ENCODE data around the gene RANBP10.
A peak's percentile ranks its signal among the peaks of the same experiment; 100 is the strongest.

RANBP10 gene

DNA sequence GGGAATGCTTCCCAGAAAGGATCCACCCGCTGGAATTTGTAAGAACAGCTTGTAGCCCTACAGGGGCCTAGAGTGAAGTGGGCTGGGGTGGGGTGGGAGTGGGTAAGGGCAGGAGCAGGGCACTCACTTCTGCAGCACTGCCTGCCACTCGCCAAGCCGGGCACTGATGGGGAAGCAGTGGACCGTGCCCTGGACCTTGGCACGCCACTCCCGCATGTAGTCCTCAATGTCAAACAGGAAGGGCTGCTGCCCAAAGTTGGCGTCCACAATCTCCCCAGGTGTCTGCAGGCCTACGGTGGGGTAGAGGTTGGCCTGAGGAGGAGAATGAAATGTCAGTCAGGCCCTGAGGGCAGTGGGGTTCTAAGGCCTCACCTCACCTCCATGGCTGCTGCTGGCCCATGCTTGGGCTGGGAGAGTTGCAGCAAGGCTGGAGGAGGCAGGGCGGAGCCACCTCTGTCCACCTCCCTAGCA lies 71.6 kb downstream of the RANBP10 start:
- no peak for DNase-seq

DNA sequence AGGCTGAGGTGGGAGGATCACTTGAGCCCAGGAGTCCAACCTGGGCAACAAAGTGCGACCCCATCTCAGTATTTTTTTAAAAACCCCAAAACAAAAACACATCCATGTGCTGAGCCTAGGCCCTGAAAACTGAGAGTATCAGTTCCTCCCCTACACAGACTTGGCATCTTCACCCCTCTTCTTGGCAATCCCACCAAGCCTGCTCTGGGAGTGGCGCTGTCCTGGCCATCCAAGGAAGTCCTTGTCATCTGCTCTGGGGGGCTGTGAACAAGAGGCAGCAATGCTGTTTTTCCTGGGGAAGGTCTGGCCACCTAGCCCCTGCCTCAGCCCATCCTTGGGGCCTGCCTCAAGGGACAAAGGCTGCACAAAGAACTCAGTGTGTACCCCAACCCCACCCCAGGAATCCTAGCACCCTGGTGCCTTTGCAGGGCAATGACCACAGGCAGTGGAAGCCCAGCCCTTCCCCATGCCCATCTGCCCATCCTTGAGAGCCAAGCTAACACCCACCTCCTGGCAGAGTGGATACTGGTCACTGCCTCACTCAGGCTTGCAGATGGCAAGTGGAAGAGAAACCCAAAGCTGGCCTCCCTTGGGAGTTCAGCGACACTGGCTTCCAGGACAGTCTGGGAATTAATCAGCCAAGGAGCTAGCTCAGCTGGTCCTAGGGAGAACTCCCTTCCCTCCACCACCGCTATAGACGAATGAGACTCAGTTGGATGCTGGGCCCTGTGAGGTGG lies 72.5 kb downstream of the RANBP10 start:
- no peak for DNase-seq

DNA sequence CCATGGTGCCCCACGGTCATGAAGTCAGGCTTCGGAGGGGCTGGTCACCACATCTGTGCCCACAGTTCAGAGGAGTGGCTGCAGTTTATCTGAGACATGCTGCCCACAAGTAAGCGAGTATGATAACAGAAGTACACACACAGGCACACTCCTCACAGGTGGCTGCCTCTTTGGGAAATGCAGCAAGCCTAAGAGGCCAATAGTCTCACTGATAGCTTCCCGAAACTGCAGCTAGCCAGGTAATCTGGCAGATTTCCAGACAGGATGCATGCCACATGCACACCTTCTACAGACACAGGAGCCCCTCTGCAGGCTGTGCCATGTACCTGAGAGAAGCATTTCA lies 74.6 kb downstream of the RANBP10 start:
- peak; percentile 9 for DNase-seq

DNA sequence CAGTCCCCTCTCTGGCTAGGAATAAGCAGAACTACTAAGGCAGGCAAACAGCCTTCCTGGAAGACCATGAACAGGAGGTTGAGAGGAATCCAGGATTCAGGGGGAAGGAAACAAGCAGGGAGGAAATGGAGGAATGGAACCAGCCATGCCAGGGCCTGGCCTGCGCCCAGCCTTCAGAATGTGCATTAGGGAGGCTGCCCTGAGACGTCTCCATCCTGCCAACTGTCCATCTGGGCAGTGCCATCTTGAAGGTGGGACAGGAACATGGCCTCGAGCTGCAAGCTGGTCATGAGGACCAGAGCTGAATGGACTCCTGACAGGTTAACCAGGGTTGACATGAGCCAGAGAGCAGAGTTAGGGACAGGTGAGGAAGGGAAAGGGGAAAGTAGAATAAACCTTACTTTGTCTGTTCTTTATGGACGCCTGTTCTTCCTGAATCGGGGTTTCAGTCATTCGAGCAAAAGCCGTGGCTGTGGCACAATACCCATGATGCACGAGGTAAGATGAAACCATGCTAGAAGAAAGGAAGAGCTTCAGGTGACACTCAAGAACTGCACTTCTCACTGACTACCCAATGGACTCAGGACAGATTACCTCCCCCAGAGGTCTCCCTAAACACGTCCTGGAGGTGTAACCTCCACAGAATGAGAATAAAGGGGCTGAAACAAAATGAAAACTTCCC lies 75.1 kb downstream of the RANBP10 start:
- DNase-seq = no peak

DNA sequence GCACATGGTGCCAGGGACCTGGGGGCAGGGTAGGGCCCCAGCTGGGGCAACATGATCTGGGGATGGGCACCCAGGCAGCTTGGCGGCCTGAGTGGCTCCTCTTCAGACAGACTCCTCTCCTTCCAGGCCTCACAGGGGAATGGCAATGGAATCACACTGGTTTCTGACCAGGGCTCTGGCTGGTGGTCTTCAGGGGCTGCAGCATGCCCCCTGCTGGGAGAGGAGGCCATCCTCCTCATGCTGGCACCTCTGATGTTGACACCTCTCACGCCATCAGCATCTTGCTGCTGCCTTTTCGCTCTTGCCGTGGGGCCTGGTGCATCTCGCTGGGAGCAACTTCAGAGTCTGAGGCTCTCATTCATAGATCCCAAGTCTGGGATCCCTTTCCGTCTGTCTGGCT lies 76.0 kb downstream of the RANBP10 start:
- DNase-seq = no peak

DNA sequence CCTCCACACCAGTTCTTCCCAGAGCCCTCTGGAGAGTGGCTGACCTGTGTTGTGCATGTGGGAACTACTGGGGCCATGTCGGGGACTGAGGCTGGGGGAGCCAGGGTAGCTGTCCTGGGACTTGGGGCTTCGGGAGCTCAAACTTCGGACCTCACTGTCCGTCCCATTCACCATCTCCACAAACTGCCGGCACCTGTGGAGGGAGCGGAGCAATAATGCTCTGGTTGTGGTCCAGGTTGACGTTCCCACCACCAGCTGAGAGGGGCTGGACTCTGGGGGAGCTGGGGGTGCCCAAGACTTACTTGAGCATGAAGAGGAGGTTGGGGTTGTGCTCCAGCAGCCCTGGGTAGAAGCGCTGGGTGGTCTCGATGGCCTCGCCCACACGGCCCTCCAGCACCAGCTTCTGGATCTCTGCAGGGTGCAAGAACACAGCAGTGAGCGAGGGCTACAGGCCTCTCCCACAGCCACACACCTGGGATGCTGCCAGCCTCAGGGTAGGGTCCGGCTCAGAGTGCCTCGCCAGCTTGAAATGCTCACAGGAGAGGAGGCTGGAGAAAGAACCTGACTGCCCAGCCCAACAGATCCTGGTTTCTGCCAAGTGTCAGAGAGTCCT lies 76.6 kb downstream of the RANBP10 start:
- DNase-seq = no peak

DNA sequence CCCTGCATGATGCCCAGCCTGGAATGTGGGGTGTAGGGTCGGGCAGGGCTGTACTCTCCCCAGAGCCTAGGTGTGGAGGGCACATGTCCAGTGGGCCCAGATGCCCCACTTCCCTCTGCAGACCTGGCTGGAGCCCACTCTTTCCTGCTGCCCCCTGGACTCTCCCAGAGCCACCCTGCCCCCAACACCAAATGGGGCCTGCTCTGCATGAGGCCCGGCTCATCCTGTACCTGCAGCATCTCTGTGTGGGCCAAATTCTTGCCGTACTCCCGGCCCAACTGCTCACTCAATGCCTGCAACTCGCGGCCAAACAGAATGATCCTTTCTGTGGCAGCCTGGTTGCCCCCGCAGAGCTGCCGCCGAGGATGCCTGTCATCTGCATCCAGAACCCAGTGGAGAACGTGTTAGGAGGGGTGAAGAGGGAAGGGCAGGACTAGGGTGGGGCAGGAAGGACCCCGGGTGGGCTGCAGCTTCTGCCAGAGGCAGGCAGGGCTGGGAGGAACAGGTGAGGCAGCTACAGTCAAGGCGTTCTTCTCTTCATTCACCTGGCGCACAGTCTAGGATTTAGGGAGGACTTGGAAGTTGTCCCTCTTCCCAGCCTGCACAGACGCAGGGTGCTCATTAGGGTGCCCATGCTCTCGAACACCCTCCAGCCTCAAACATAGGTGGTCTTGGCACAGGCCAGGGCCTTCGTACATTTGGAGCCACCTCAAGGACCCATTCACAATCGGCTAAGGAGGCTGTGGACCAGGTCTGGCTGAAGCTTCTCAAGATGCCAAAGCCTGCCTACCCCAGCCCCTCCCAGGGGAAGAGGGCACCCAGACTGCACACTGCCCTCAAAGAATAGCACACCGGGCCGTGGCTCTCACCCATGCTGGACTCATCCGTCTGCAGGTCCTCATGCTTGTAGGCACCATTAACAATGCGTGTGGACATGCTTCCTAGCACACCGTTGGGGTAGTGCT lies 78.6 kb downstream of the RANBP10 start:
- no peak for DNase-seq

DNA sequence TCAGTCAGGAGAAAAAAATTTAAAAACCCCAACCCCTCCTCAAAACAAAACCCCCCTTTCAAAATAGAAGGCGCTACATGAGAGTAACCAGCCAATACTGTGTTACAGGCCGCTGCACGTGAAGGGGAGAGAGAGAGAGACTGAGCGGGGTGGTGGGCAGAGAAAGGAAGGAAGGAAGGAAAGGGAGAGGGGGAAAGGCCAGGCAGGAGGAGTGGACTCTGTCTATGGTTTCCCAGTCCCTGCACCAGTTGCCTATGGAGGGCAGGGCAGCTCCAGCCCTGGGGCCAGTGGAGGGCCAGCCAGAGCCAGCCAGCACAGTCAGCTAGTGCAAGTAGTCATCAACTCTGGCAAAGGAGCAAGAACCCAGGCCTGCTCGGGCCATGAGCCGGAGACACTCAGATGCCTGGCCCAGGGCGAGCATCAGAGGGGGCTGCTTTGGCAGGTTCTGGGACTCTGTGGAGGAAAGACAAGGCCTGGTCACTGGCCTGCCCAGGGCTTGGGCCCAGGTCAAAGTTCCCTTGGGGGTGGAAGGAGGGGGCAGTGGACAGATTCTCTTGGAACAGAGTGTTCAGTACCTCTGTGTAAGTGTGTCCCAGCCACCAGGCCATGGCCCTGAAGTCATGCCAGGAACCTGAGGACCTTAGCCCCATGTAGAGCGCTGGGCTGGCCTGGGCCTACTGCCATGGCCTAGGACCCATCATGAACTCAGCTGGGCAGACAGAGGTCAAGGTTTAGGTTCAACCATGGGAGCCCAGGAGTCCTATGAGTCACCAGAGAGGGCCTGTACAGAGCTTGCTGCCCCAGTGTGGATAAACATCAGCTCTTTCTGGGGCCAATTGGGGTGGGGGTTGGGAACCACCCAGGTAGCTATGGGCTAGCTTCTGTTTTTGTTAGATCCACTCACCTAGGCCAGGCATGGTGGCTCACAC lies 80.0 kb downstream of the RANBP10 start:
- no peak for DNase-seq

DNA sequence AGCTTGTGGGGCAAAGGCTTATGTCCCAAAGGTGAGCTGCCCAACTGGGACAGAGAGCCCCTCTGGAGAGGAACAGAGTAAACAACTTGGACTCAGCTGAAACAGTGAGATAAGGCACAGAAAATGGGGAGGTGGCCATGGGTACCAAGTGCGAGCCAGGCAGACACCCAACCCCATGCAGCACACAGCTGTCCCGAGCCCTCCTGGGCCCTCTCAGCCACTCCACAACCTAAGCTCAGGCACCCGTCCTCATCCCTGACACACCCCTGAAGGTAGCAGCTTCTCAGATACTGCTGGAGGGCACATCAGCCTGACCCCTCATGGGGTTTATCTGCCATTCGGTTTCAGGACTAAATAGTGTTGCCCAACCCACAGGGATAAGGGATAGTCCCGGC lies 82.5 kb downstream of the RANBP10 start:
- DNase-seq = no peak

DNA sequence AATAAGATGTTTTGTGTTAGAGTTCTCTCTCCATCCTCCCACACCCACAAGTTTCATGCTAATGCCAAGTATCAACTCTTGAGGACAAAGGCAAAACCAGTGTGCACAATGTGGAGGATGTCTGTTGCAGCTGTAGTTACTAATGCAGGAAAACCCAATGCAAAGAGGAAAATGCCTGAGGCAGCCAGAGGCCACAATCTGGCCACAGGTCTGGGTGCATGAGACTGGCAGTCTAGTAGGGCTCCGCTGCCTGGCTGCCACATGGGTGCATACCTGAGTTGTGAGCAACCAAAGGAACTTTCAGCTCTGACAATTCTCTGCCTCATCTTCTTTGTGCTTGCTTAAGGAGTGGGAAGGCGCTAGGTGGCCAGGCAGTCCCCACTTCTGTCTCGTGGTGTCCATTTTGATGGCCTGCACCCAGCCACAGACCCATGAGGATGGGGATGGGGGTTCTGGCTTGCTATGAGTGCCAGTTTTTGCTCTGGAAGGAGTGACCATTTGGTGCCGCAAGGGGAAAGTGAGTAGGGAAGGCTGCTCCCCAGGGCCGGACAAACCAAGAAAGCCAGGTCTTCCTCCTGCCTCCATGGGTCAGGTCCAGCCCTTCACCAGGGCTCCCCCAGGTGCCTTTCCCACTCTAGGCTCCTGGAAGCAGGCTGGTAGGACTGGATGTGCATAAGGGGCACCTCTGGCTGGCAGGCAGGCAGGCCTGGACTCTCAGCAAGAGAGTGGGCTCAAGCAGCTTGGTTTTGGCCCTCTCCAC lies 83.0 kb downstream of the RANBP10 start:
- no peak for DNase-seq

DNA sequence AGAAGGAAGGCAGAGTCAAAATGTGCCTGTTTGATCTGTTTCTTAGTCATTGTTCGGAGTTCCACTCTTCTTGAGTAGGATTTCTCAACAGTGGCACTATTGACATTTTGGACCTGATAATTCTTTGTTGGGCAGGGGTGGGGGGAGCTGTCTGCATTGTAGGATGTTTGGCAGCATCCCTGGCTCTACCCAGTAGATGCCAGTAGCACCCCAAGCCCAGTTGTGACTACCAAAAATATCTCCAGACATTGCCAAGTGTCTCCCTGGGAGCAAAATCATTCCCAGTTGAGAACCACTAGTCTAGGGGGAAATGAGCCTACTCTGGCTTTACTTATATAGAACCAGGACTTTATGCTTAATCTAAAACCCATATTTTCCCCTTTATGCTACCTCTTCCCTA lies 86.1 kb downstream of the RANBP10 start:
- DNase-seq = no peak

DNA sequence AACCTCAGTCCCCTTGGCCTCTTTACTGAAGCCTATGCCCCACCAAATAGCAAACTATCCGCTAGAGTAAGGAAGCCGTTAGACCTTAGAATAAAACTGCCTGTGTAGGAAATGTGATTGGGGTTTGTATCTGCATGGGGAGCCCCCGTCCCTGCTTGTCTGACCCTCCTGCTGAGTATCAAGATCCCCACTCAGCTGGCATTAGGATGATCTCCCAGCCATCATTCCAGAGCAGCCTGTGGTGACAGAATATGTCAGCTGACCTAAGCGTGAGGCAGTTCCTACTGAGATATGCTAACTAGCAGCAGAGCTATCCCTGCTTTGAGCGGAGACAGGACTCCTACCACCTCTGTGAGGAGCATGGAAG lies 86.6 kb downstream of the RANBP10 start:
- peak; percentile 10 for DNase-seq

DNA sequence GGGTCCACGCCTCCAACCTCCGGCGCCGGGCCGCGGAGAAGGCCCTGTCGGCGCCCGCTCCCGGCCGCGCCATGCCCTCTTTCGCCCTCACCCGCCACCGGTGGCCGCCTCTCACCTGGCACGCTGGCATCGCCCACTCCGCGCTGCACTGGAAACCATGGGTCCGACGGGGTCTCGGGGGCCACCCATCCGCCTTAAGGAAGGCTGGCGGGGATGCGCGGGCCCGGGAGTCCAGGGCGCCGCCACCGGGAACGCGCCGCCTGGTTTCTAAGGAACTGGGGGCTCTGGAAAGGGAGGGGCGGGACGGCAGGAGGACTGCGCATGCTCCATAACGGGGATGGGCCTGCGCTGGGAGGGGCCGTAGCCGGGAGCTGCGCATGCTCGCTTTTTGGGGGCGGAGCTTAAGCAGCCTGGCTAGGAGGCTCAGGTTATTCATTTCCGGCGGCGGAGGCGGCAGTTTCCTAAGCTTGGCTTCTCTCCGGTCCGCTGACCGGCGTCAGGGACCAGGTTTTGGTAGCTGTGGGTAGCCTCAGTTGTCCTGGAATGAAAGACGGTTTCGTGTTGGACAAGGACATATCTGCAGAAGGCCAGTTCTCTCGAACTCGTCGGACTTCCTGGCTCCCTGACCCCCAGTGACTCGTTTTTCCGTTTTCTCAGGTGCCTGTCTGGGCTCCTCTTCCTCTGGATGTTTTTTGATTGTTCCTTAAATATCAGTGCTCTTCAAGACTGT lies 87.1 kb downstream of the RANBP10 start, which contains the start of gene GFOD2:
Gene GFOD2 (minus strand): TSS at position 269 of the 730 bp plus-strand sequence. CDS start 33,601 bp downstream, outside the sequence.
- DNase-seq = peak; percentile 81

DNA sequence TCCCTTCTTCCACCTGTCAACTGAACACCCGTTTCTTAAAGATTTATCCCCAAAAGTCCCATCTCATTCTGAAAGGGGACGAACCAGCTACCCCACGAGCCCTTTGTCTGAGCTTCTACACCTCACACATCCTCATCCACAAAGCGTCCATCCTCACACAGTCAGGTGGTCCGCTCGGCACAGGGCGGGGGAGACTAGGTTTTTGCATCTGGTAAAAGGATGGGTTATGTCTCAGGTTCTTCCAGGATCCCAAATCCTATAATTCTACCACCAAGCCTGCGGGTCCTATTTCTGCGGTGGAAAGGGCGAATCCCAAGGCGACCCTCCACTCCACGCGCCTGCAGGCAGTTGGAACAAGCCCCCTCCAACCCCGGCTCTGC lies 87.7 kb downstream of the RANBP10 start:
- DNase-seq = no peak

DNA sequence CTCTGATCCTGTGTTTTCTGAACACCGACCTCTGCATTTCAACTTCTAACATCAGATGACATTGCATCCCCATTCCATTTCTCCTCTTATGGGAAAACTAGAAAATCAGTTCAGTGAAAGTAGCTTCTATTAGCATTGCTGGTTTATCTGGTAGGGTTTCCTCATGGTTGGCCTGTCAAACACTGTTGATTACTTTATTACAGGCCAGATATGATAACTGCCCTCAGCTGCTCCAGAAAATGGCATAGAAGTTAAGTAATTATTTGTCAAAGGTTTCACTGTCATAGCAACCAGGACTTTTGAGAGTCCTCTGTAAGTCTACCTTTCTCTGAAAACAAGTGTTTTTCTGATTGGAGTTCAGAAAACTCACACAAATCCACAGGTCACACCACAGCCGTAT lies 90.3 kb downstream of the RANBP10 start:
- no peak for DNase-seq

DNA sequence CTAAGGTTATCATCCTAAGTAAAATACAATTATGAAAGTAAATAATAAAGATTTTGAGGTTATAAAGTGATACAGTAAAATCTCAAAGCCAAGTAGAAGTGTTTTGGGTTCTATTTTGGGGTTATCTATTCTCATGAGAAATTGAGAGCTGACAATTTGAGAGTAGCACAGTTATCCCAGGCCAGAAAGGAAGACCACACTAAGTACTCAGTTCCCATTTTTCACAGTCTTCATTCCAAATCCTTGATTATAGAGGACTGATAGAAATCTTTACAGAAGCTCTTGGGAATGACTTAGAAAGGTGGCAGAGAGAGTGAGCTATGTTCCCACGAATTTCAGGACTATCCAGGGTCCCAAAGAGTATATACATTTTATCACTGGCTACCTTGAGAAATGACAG lies 91.8 kb downstream of the RANBP10 start:
- no peak for DNase-seq

DNA sequence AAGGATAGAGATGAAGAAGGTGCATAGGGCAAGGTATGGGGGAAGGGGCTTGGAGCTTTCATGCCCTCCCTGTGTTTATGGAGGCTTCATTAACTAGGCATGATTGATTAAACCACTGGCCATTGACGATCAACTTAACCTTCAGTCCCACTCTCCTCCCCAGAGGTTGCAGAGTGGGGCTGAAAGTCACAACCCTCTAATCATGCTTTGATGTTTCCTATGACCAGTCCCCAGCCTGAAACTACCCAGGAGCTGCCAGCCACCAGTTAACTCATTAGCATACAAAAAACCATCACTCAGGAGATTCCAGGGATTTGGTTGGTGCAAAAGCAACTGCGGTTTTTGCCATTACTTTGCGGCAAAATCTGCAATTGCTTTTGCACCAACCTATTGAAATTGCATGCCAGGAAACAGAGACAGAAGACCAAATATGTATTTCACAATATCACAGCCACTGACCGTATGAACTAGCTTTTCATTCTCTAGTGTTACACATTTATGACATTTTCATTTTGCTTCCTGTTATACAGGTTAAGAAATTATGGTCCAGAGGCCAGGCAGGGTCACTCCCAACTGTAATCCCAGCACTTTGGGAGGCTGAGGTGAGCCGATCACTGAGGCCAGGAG lies 92.6 kb downstream of the RANBP10 start:
- DNase-seq = no peak

DNA sequence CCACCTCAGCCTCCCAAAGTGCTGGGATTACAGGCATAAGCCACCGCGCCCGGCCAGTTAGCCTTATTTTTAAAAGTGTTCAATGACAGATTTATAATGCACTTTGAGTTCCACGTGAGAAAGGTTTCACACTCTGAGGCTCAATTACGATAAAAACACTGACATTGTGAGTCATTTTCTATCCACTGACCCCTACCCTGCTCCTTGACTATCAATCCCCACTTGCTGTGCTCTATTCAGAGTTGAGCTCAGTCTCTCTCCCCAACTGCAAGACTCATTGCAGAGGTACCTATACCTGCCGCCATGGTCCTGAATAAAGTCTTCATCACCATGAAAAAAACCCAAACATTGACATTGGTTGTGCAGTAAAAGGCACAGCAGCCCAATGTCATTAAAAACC lies 95.8 kb downstream of the RANBP10 start:
- no peak for DNase-seq

DNA sequence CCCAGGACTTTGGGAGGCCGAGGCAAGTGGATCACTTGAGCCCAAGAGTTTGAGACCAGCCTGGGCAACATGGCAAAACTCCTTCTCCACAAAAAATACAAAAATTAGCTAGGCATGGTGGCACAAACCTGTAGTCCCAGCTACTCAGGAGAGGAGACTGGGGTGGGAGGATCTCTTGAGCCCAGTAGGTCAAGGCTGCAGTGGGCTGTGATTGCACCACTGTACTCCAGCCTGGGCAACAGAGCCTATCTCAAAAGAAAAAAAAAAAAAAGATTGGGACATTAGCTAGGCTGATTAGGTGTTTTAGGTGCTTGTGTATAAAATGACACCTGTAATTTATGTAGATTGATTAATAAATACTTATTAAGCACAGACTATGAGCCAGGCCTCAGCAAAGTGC lies 97.3 kb downstream of the RANBP10 start:
- DNase-seq = no peak

DNA sequence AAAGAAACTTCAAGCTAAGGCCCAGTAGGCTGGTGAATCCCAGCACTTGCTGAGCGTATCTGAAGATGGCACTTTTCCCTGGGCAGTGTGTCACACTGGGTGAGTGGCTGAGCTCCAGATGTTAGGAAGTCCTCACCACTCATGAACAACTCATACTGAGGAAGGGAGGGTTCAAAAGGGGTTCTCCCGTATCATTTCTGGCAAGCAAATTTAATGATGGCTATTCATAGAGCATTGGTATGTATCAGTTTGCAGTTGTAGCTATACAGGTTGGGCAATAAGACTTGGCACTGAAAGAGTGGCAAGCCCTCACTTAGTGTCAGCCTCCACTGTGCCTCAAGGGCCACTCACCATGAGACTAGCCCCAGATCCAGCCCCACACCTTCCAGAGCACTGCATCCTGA lies 98.0 kb downstream of the RANBP10 start:
- DNase-seq = no peak

Measured in NCI-H510A treated with DMSO at 0.1 percent for 48 hours (cell line).